Measurements from ENCODE around the gene WDHD1.
"Not testable (repeated sequence)": the region's sequence is repeated elsewhere in the genome, so short reads cannot be mapped to it uniquely, and the experiment has no call there.

The WDHD1 gene

DNA sequence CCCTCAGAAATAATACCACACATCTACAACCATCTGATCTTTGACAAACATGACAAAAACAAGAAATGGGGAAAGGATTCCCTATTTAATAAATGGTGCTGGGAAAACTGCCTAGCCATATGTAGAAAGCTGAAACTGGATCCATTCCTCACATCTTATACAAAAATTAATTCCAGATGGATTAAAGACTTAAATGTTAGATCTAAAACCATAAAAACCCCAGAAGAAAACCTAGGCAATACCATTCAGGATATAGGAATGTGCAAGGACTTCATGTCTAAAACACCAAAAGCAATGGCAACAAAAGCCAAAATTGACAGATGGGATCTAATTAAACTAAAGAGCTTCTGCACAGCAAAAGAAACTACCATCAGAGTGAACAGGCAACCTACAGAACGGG, 74.1 kb downstream of the WDHD1 start:
- not testable (repeated sequence) for DNase-seq

DNA sequence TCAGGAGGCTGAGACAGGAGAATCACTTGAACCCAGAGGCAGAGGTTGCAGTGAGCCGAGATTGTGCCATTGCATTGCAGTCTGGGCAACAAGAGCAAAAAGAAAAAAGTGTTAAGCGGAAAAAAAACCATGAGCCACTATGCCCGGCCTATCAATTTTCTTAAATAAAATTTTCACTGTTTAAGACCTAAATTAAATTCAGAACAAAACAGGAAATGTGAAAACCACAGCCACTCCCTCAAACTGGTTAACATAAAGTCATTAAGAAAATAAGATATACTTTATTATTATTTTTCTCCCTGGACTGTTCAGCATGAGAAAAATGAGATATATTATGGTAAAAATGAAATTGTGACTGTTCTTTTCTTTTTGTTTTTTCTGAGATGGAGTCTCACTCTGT, 79.7 kb downstream of the WDHD1 start:
- no peak for DNase-seq

DNA sequence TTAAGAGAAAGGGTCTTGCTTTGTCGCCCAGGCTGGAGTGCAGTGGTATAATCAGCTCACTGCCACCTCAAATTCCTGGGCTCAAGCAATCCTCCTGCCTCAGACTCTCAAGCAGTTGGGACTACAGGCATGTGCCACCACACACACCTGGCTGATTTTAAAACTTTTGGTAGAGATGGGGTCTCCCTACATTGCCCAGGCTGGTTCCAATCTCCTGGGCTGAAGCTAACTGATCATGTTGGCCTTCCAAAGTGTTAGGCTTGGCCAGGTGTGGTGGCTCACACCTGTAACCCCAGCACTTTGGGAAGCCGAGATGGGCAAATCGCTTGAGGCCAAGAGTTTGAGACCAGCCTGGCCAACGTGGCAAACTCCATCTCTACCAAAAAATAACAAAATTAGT, 80.4 kb downstream of the WDHD1 start:
- DNase-seq: no peak

DNA sequence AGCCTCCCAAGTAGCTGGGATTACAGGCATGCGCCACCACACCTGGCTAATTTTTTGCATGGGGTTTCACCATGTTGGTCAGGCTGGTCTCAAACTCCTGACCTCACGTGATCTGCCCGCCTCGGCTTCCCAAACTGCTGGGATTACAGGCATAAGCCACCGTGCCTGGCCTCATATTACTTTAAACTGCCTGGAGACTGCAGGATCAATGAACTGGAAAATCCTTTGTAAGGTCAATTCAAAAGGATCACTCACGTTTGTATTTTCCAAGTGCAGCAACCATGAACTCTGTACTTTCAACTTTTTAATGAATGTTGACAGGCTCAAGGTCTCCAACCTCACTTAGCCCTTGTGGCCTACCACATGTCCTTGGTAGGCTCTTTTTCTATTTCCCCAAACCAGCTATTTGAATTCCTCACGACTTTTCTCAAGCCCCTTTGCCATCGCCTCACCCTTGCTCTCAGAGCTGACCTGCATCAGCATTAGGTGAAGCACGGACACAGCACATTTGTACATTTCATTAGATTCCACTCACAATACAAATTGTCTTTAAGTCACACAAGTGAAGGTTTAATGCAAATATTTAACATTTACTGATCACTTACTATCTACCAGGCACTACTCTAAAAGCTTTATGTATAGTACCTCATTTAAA, 82.0 kb downstream of the WDHD1 start:
- DNase-seq: no peak

DNA sequence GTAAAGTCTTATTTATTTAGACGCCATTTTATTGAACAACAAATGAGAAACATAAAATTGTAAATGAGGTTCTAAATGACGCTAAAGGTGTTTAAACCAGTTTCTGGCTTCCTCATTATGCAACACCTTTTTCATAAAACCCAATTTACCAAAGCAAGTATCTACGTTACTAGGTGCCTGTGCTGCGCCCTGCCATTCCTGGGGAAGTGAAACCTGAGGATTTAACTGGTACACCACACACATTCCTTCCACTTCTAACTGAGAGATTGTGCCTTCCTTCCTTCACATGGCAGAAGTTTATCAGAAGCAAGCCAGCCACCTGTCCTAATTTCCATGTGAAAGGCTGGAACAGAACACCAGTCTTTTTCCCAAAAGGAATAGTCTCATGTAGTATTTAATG, 84.0 kb downstream of the WDHD1 start:
- no peak for DNase-seq

DNA sequence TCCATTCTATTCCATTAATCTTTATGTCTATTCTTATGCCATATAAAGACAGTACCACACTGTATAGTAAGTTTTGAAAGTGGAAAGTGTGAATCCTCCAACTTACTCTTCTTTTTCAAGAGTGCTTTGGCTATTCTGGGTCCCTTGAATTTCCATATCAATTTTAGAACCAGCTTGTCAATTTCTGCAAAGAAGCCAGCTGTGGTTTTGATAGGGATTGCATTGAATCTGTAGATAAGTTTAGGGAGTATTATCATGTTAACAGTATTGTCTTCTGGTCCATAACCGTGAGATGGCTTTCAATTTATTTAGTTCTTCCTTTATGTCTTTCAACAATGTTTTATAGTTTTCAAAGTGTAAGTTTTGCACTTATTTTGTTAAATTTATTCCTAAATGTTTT, 90.1 kb downstream of the WDHD1 start:
- DNase-seq: no peak

DNA sequence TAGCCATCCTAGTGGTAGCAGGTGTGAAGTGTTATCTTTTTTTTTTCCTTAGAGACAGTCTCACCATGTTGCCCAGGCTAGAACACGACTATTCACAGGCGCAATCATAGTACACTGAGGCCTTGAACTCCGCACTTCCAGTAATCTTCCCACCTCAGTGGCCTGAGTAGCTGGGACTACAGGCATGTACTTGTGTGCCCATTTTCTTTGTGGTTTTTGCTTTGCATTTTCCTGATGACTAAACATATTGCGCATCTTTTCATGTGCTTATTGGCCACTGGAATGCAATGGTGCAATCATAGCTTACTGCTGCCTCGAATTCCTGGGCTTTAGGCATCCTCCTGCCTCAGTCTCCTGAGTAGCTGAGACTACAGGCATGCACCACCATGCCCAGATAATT, 90.9 kb downstream of the WDHD1 start:
- DNase-seq: no peak

DNA sequence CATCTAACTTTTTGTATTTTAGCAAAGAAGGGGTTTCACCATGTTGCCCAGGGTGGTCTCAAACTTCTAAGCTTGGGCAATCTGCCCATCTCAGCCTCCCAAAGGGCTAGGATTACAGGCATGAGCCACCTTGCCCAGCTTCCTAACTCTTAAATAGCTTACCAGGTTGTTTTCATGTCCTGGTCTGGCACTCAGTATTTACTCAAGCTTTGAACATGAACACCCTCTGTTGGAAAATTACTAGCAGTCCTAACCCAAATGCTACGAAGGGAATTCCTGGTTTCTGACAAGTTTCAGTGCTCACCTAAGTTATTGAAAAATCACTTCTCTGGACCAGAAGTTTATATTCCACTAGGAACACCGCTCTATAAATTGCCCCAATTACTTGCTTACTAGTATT, 91.8 kb downstream of the WDHD1 start:
- no peak for DNase-seq

DNA sequence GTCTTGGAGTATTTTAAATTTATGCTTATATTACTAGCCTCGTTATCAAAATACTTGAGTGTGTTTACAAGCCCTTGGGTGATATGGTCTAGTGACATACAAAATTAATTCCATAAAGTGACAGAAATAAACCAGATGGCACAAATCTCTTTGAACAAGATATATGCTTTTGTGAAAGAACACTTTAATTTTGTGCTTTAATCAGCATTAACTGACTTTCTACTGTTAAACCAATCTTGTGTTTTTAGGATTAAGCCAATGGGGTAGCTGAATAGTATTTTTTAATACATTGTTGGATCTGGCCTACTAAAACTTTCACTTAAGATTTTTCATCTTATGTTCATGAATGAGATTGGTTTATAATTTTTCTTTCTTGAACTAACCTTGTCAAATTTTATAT, 93.9 kb downstream of the WDHD1 start:
- DNase-seq: no peak

DNA sequence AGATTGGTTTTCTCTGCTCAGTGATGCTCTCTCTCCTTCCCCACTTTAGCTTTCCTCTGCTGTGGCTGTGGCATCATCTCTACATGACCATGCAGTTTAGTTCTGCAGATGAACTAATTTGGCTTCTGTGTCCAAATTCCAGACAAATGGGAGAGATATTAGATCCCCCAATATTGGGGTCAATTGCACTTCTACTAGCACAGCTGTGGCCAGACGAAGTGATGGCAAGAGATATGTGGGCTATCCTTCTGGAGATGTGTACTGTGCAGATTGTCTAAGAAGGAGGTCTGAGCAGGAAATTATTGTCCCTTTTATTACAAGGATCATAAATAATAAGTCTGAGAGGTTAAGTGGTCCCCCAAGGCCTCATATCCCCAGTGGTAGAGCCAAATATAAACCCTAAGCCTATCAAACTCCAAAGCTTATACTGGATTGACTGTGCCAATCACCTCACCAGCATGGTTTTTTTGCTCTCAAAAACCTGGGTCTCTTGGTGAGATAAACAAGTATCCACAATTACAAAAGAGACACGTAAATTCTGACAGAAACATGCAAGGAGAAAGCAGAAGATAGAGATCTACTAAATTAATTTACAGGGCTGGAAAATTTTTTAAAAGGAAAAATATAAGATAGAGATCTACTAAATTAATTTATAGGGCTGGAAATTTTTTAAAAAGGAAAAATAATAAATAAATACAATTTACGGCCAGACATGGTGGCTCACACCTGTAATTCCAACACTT, 95.1 kb downstream of the WDHD1 start:
- DNase-seq: no peak

DNA sequence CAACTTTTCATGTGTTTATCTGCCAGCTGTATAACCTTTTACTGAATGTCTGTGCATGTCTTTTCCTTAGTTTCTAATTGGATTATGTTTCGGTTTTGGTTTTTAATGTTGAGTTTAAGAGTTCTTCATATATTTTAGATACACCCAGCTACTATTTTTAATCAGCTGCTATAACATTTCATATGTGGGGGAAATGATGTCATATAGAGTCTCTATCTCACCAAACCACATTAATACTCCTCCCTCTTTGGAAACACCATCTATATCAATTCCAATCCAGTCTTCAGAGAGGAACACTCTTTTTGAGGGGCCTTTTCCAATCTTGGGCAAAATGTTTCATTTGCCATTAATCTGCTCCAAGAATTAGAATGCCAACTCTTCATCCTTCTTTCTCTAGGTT, 95.8 kb downstream of the WDHD1 start:
- DNase-seq: no peak

DNA sequence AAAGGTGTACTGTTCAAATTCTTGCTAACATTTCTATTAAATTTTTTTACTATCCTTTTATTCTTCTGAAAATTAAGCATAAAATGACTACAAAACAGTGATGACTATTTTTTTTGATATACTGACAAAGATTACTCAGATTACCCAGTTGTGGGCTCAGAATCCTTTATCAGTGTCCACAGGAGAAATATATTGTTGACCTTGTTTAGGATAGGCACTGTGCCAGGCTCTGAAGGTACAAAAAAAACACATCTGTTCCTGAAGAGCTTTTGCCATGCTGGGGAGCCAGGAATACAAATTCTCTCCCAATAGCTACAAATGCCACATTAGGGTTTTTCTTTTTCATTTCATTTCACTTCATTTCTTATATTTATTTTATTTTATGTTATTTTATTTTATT, 97.3 kb downstream of the WDHD1 start:
- no peak for DNase-seq

DNA sequence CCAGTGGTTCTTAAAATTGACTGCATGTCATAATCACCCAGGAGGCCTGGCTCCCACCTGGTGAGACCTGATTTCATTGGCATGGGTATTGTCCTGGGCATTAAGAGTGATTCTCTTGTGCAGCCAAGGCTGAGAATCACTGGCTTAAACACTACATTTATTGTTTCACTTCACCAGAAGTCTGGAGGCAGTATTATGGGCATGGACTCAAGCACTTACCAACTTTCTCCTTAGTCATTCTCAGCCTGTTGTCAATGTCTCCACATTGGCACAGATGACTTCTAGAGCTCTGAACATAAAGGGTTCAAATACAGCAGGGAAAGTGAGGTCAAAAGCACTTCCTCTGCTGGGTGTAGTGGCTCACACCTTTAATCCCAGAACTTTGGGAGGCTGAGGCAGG, 98.7 kb downstream of the WDHD1 start:
- DNase-seq: no peak

DNA sequence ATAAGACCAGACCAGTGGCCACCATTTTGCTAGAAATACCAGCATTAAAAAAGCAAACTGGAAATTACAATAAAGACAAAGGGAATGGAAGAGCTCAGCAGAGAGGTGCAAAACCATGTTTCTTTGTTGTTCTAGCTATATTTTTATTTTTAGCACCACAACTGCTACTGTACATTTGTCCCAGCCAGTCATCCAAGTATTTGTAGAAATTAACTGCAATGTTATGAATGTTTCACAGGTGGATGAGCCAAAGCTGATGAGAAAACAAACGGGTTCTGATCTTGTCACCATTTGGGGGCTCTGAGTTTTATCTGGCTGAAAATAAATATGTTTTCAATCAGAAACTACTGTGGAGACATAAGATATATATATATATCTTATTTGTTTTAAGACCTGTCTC, 99.3 kb downstream of the WDHD1 start:
- DNase-seq: no peak

DNA sequence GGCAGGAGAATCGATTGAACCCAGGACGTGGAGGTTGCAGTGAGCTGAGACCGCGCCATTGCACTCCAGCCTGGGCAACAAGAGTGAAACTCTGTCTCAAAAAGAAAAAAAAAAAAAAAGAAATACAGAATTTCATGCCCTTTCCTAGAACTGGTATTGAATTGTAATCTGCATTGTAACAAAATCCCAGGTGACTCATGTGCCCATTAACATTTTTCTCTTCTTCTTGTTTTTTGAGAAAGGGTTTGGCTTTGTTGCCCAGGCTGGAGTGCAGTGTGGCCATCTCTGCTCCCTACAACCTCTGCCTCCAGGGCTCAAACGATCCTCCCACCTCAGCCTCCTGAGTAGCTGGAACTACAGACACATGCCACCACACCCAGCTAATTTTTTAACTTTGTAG, 100.3 kb downstream of the WDHD1 start:
- not testable (repeated sequence) for DNase-seq

DNA sequence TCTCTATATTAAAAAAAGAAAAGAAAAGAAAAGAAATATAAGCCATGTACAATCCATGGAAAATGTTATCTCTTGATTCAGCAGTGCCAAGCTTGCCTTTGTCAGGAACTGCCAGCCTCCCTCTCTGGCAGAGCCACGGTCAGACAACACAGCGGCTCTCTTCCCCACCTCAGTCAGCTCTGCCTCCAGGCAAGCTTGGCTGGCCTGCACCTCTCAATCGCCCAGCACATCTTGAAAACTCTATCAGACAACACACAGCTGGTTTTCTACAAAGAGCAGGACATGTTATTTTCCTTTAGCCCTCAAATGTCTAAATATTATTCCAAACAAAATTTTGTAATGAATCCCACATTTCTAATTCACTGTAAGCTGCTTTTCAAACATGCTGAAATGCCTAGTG, 104.3 kb downstream of the WDHD1 start:
- DNase-seq: no peak

DNA sequence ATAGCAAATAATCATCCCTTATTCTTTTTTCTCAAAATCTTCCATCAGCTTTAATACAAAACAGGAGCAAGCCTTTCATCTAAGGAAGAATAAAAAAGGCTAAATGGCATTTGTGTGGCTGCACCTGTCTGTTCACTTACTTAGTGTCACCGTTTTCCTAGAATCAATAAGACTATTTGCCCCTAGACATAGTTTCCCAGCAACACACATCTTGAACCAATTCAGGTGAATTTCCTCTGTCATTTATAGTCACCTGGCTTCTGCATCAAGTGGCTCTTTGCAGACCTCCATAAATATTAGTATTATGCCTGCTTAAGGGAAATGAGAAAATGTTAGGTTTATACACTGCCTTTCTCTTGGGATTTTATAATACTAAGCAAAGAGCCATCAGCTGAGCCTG, 106.8 kb downstream of the WDHD1 start:
- DNase-seq: no peak

DNA sequence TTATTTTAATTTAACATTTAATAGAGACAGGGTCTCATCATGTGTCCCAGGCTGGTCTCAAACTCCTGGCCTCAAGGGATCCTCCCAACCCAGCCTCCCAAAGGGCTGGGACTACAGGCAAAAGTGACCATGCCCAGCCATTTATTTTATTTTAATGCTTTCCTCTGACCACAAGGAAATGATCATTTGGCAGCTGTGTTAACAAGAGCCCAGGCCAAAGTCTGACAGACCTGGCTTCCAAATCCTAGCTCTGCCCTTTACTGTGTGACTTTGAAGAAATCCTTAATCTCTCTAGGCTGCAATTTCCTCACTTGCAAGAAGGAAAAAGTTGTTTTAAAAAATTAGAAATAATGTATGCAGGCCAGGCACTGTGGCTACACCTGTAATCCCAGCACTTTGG, 107.6 kb downstream of the WDHD1 start:
- DNase-seq: no peak

DNA sequence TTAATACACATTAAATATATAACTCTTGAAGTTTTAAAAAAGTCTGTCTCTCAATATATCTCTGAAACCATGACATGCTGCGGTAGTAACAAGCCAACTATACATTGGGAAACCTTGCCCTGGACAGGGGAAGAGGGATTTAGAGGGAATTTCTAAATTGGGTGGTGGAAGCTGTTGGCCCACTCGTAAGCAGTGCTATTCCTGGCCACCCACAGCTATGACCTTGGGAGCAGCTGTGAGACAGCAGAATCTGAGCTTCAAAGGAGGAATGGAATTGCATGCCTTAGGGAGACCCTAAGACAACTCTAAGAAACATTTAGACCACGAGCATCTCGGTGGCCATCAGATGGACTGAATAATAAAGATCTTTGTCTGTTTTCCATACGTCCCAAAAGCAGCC, 108.5 kb downstream of the WDHD1 start:
- DNase-seq: no peak

DNA sequence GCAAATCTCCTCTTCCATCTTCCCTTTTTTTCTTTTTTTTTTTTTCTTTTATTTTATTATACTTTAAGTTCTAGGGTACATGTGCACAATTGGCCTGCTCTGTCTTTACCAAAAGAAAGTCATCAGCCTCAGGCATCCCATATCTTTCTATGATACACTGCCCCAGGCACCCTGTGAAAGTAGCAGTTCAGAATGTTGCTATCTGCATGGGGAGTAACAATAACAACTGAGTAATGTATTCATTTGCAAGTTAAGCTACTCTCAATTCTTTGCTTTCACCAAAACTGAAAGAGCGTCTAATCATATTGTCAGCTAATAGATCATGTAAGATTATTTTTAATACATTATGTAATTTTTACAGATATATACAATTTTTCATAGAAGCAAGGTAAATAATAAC, 110.8 kb downstream of the WDHD1 start:
- DNase-seq: no peak

DNA sequence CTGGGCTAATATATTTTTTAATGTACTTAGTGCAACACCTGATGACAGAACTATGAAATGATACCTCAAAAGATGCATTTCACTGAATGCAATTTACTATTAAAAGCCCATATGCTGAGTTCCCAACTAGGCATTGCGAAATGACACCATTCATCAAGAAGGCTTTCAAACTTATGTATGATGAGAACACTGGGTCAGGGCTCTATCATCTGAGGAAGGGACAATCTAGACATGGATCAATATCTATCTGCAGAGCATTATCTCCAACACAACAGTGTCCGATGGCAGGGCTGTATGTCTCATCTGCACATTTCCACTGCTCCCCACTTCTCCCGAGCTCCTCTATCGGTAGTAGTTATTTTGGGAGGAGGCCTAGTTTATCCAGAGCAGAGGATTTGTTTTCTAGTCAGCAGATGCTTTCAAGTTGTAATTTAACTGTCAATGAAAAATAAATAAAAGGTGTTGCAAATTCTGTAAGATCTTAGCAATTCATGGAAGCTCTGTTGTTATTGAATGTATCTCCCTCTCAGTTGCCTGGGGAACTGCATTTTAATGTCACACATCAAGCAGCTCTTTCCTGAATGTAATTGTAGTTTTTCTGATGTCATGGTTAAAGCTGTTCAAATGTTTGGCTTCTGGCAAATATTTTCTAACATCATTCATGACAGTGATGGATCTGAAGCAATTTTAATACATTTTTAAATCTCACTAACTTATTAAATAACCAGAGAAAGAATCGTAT, 116.9 kb downstream of the WDHD1 start:
- no peak for DNase-seq

DNA sequence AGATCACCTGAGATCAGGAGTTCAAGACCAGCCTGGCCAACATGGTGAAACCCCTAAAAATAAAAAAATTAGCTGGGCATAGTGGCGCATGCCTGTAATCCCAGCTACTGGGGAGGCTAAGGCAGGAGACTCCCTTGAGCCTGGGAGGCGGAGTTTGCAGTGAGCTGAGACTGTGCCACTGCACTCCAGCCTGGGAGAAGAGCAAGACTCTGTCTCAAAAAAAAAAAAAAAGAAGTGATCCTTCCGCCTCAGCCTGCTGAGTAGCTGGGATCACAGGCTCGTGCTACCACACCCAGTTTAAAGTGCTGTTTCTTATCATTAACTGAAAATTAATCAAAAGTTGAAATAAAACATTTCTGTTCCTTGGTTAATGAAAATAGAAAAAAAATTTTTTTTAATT, 117.9 kb downstream of the WDHD1 start:
- not testable (repeated sequence) for DNase-seq

DNA sequence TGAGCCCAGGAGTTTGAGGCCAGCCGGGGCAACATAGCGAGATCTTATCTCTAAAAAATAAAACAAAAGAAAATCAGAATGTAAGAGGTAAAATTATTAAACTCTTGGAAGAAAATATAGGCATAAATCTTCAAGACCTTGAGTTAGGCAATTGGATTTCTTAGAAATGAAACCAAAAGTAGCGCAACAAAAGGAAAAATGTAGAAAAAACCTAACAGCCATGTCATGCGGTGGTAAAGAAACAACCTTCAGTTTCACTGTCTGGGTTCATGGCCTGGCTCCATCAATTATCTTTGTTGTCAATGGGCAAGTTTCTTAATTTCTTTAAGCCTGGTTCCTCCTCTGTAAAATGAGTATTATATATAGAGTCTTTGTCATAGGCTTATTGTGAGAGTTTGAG, 118.7 kb downstream of the WDHD1 start:
- DNase-seq: no peak

DNA sequence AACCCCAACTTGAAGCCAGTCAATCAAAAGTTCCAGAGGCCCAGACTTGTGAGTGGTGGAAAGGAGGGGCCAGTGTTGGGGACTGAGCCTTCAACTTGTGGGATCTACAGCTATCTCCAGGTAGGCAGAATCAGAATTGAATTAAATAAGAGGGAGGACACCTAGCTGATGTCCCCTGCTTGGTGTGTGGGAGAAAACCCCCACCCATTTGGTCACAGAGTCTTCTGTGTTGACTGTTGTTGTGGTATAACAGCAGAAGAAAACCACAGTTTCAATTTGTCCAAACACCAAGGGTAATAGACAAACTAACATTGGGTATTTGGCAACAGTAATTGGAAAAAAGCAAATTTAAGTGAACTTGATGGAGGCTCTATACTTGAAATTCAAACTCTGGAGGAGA, 120.8 kb downstream of the WDHD1 start:
- no peak for DNase-seq
